Lung microvascular endothelial cell (primary cell): ENCODE measurements around the gene KNCN. TPM values are rescaled to one million over a fixed set of nuclear protein-coding genes. Genes with fewer than 3 reads are reported as not detected.

Source experiments
- DNase-seq, 2 donors: peaks; one replicate each; pipeline versions ENCODE4 v3.0.0 to v3.0.0-alpha.2; 2010; ENCODE audit warnings: low read depth in 2 of 2
- total RNA-seq: library from RNA; depleted of rRNA; stranded (reverse); fragments of >200 nt; gene quantifications from 2 replicates; pipeline ENCODE4 v1.2.1, GENCODE V29; 2014

The KNCN gene
- total RNA-seq, 1 donor from 2014 or later: not detected

DNA sequence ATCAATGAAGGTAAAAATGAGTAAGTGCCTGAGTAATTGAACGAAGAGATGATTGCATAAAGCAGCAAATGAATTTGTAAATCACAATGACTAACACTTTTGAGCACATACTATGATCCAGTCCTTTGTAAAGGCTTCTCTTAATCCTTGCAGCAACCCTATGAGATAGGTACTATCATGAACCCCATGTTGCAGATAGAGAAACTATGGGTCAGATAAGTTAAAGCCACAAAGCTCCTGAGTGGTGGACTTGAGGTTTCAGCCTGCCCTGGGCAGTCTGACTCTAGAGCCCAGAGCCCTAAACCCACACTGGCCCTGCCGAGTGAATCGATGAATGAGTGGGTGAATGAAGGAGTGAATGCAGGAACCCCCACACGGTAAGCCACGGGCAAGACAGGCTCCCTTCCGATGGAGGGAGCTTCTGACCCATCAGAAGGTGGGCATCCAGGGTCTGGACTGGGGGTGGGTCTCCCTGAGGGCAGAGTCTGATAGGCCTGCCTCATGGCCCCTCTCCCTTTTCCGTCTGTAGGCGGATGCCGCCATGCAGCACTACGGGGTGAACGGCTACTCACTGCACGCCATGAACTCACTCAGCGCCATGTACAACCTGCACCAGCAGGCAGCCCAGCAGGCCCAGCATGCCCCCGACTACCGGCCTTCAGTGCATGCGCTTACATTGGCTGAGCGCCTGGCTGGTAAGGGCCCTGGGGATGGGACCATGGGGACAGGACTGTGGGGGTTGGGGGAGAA is 44.8 kb downstream of the KNCN start:
- no peak for DNase-seq

GRCh38 chr1:46503421-46503820 is 48.0 kb downstream of the KNCN start:
- no peak for DNase-seq

- DNase-seq: no peak
Measured at GRCh38 chr1:46501528-46501927, 49.9 kb downstream of the KNCN start.

- DNase-seq: no peak
Measured at GRCh38 chr1:46497665-46498064, 53.8 kb downstream of the KNCN start.

- DNase-seq: no peak
Measured at GRCh38 chr1:46497020-46497419, 54.4 kb downstream of the KNCN start.

- DNase-seq: no peak
Measured at GRCh38 chr1:46496505-46496904, 54.9 kb downstream of the KNCN start.

DNA sequence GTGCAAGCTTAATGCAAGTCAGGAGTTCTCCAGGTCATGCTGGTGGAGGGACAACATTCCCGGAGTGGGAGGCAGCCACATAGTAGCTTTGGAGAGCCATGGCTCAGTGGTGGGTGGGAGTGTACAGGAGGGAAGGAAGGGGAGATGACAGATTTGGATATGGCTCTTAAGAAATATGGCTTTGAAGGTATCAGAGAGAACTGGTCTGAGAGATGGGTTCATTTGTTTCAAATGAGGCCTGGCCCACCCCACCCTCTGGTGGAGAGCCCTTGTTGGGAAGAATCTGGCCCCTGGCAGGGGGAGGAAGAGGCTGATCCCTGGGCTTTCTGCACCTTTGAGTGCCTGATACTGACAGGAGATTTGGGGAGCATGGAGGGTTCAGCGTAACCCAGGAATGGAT is 55.7 kb downstream of the KNCN start:
- no peak for DNase-seq

Other genes with a start within 250 kb of the KNCN start
- gene LRRC41, start 248.0 kb downstream of the KNCN start, total RNA-seq: 43.4 and 45.0 TPM in 2 replicates
- gene UQCRH, start 247.9 kb downstream of the KNCN start, total RNA-seq: 274 and 399 TPM in 2 replicates
- gene NSUN4, start 210.8 kb downstream of the KNCN start, total RNA-seq: 12.2 and 16.3 TPM in 2 replicates
- 0.44 and 1.6 TPM in 2 replicates for gene FAAH, start 157.3 kb downstream of the KNCN start, total RNA-seq
- not detected in 2 replicates for gene DMBX1, start 61.8 kb downstream of the KNCN start, total RNA-seq
- gene MKNK1, start 52.6 kb upstream of the KNCN start, total RNA-seq: 11.8 and 12.1 TPM in 2 replicates
- gene MOB3C, start 65.2 kb upstream of the KNCN start, total RNA-seq: 6.3 and 10.3 TPM in 2 replicates
- gene ATPAF1, start 116.7 kb upstream of the KNCN start, total RNA-seq: 19.8 and 22.2 TPM in 2 replicates
- under 0.01 TPM in 1 of 2 replicates, not detected in the other for gene TEX38, start 120.2 kb upstream of the KNCN start, total RNA-seq
- 44.7 and 65.7 TPM in 2 replicates for gene EFCAB14, start 167.5 kb upstream of the KNCN start, total RNA-seq
- gene CYP4B1, start 247.4 kb upstream of the KNCN start, total RNA-seq: not detected in 2 replicates